GM21367 (cell line): ENCODE data around the gene SSB.
"Not testable (repeated sequence)": the region's sequence is repeated elsewhere in the genome, so short reads cannot be mapped to it uniquely, and the experiment has no call there.

Source experiments
- ATAC-seq: cut with Tn5 transposase; IDR thresholded peaks from one replicate; pipeline ENCODE4 v1.9.1; 2021; ENCODE audit not compliant: unreplicated experiment

Gene SSB

GRCh38 chr2:169798718-169799592 lies at the start of gene SSB:
Gene SSB, plus strand, starts transcription at chr2:169798871. Its CDS starts 2,090 bp downstream, at chr2:169800961.
- ATAC-seq = peak; percentile 97

DNA sequence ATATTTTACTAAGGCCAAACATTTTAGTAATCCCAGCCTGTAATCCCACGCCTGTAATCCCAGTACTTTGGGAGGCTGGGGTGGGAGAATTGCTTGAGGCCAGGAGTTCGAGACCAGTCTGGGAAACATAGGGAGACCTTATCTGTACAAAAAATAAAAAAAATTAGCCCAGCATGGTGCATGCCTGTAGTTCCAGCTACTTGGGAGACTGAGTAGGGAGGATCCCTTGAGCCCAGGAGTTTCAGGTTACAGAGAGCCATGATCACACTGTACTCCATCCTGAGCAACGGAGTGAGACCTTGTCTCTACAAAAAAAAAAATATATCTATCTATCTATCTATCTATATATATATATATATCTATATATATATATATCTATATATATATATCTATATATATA lies 45.9 kb upstream of the SSB start:
- ATAC-seq = no peak

DNA sequence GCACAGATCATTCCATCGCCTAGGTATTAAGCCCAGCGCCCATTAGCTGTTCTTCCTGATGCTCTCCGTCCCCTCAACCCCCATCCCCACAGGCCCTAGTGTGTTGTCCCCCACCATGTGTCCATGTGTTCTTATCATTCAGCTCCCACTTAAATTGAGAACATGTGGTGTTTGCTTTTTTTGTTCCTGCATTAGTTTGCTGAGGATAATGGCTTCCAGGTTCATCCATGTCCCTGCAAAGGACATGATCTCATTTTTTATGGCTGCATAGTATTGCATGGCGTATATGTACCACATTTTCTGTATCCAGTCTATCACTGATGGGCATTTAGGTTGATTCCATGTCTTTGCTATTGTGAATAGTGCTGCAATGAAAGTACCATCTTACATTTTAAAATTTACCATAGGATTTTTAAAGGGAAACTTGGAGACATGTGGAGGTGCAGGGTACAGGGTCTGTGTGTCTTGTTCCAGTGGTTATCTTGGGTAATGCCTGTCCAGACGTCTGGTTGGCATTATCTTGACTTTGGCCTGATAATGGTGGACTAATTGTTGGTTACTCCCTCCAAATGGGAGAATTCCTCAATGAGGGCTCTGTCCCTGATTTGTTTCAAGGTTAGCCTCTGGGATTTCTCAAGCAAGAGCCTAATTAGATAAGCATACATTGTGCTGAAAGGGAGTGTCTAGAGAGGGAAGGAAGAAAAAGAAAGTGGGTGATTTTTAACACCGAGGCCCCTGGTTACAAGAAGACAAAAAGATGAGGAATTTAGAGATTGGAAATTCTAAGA lies 43.4 kb upstream of the SSB start:
- ATAC-seq = no peak

GRCh38 chr2:169756342-169756741 lies 42.3 kb upstream of the SSB start:
- ATAC-seq = no peak

DNA sequence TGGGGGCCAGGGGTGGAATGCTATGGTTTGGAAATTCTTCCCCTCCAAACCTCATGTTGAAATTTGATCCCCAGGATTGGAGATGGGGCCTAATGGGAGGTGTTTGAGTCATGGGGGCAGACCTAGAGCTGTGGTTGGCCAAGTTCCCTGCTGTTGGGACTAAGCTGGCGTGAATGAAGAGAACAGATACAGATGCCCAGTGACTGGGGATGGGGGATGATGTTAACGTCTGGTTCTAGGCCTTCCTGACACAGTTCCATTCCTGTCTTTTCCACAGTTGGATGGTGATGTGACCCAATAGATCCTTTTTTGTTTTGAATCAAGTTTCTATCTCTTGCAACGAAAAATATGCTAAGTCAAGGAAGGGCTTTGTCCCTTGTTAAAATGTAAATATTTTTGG lies 41.3 kb upstream of the SSB start:
- ATAC-seq = no peak

DNA sequence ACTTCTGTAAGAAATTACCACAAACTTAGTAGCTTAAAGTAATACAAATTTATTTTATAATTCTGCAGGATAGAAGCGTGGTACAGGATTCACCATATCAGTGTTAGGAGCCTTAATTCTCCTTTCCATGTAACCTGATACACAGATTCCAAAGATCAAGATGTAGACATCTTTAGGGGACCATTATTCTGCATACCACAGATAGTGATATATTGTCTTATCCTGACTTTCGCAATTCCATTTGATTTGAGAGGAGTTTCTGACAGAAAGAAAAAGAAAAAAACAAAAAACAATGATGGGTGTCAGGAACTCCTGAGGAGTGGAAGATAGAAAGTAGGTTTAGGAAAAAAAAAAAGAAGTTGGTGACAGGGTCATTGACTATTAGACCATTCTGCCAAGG lies 40.9 kb upstream of the SSB start:
- ATAC-seq = no peak

DNA sequence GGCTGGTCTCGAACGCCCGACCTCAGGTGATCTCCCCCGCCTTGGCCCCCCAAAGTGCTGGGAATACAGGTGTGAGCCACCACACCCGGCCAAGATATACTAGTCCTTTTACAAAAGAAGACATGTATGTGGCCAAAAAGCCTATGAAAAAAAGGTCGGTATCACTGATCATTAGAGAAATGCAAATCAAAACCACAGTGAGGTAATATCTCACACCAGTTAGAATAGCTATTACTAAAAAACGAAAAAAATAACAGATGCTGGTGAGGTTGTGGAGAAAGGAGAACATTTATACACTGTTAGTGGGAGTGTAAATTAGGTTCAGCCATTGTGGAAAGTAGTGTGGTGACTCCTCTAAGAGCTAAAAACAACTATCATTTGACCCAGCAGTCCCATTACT lies 38.7 kb upstream of the SSB start:
- no peak for ATAC-seq

- ATAC-seq = not testable (repeated sequence)
Observed at GRCh38 chr2:169760798-169761197, 37.9 kb upstream of the SSB start.

DNA sequence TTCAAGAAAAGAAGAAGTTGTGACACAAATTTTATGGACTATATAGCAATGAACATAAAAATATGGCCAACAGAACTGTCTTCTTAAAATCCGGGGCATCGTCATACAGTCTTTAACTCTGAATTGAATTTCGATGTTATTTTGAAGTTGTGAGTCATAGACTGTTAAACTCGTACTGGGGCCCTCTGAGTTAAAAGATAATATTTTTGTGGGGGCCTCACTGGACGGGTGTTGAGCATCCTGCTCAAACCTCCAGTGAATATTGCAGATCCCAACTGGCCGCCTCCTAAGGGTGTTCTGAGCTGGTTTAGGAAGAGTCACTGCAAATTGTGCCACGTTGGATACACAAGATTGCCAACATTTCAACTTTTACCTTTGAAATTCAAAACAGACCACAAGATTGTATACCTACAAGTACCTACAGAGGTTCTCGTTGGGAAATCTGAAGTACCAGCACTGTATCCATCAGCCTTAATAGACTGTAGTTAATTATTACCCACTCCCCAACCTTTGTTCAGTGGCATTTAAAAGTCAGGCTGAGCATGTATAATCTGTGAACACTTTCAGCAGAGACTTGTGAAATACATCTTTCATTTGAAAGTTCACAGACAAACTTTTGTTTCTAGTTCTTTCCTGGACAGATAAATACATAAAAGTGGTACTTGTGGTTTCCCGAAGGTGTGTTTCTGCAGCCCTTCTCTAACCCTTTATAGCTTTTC lies 37.3 kb upstream of the SSB start:
- no peak for ATAC-seq

GRCh38 chr2:169761970-169762292 lies 36.7 kb upstream of the SSB start:
- no peak for ATAC-seq

DNA sequence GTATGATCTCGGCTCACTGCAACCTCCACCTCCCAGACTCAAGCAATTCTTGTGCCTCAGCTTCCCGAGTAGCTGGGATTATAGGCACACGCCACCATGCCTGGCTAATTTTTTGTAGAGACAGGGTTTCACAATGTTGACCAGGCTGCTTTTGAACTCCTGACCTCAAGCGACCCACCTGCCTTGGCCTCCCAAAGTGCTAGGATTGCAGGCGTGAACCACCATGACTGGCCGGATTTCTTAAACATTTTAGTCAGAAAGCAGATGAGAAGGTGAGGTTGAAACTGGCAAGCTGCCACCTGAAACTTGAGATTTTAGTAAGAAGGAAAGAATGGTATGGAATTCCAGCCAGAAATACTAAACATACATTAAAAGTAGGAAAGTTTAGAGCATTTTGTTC lies 33.1 kb upstream of the SSB start:
- ATAC-seq = no peak

- ATAC-seq = no peak
Observed at GRCh38 chr2:169767243-169767888, 31.3 kb upstream of the SSB start.

- no peak for ATAC-seq
Observed at GRCh38 chr2:169768262-169768995, 30.2 kb upstream of the SSB start.

DNA sequence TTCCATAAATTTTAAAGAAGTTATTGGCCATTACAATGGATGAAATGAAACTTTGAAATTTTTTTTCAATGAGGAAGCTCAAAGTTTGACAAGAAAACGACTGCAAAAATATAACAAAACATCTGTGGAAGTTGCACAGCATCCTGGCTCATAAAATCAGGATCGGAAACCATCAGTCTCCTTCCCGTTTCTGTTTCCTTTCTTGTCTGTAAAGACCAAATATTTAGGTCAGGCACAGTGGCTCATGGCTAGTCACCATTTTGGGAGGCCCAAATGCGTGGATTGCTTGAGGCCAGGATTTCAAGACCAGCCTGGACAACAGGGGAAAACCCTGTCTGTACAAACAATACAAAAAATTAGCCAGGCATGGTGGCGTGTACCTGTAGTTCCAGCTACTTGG lies 27.6 kb upstream of the SSB start:
- ATAC-seq = no peak

DNA sequence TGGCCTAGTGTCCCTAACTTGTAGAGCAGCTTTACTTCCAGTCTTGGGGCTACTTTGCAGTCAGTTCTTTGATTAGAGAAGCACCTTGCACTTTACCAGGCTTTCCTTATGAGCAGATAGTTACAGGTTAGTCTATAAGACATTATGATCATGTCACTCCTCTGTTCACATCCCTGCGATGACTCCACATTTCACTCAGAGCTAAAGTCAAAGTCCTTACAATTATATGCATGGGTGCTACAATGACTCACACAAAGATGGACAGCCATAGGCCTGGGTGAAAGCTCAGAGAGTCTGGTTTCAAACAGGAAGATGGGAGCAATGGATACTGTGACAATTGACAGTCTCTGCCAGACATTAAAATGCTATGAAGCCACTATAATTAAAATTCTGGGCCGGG lies 27.1 kb upstream of the SSB start:
- ATAC-seq = no peak

- ATAC-seq = no peak
Observed at GRCh38 chr2:169772651-169773050, 26.0 kb upstream of the SSB start.

DNA sequence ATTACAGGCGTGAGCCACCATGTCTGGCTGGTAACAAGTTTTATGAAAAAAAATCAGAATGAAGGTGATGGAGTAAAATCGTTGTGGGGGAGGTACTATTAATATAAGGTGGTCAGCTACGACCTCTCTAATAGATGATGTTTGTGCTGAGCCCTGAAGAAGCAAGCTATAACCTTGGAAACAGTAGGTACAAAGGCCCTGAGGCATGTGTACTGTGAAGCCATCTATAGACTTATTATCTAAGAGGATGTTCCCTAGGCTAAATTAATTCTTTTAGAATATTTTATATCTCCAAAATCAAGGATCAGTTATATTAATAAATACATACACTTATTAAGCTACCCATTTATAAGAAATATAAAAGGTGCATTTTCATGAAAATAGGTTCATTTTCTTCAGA lies 23.3 kb upstream of the SSB start:
- ATAC-seq = no peak

- ATAC-seq = no peak
Observed at GRCh38 chr2:169775765-169776164, 22.9 kb upstream of the SSB start.

- ATAC-seq = no peak
Observed at GRCh38 chr2:169776252-169776761, 22.4 kb upstream of the SSB start.

GRCh38 chr2:169778446-169778845 lies 20.2 kb upstream of the SSB start:
- no peak for ATAC-seq
